ENCODE results near the gene RABGAP1L.

GRCh38 chr1:174799136-174799479 is 639.8 kb downstream of the RABGAP1L start:
- no peak for TF ChIP-seq POLR2A (IDR thresholded peaks at IDR 0.05; ENCODE audit: control extremely low read depth in 1 of 2, low read depth in 2 of 2, low read length in 2 of 2)
- TF ChIP-seq, protein P1, sequence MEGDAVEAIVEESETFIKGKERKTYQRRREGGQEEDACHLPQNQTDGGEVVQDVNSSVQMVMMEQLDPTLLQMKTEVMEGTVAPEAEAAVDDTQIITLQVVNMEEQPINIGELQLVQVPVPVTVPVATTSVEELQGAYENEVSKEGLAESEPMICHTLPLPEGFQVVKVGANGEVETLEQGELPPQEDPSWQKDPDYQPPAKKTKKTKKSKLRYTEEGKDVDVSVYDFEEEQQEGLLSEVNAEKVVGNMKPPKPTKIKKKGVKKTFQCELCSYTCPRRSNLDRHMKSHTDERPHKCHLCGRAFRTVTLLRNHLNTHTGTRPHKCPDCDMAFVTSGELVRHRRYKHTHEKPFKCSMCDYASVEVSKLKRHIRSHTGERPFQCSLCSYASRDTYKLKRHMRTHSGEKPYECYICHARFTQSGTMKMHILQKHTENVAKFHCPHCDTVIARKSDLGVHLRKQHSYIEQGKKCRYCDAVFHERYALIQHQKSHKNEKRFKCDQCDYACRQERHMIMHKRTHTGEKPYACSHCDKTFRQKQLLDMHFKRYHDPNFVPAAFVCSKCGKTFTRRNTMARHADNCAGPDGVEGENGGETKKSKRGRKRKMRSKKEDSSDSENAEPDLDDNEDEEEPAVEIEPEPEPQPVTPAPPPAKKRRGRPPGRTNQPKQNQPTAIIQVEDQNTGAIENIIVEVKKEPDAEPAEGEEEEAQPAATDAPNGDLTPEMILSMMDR (IDR thresholded peaks at IDR 0.05; ENCODE audit: control extremely low read depth in 1 of 3, insufficient read depth in 1 of 3, low read depth in 1 of 3, low read length in 3 of 3), result no peak
- no peak for TF ChIP-seq TAF7 (optimal IDR thresholded peaks at IDR 0.05; ENCODE audit: borderline replicate concordance, low read depth, low read length)
- no peak for TF ChIP-seq TAF1 (IDR thresholded peaks at IDR 0.05; ENCODE audit: low read depth, low read length)
- no peak for TF ChIP-seq EZH2 (IDR thresholded peaks at IDR 0.05; ENCODE audit: low read depth, low read length, severe bottlenecking)
- TF ChIP-seq ATF3 (IDR thresholded peaks at IDR 0.05; ENCODE audit: insufficient read depth, low read depth, low read length), result no peak
- TF ChIP-seq BCL11A (IDR thresholded peaks at IDR 0.05; ENCODE audit: low read depth in 2 of 2, low read length in 2 of 2), result no peak
- no peak for TF ChIP-seq POLR2AphosphoS5 (IDR thresholded peaks at IDR 0.05; ENCODE audit: low read depth, low read length)
- TF ChIP-seq TEAD4 (IDR thresholded peaks at IDR 0.05; ENCODE audit: low read depth, low read length), result no peak
- no peak for TF ChIP-seq PHF8 (conservative IDR thresholded peaks at IDR 0.05; ENCODE audit: low read depth, low read length)
- no peak for TF ChIP-seq SRF (IDR thresholded peaks at IDR 0.05; ENCODE audit: low read depth, low read length)
- TF ChIP-seq YY1 (IDR thresholded peaks at IDR 0.05; ENCODE audit: low read depth, low read length), result no peak
- no peak for TF ChIP-seq ZNF274 (IDR thresholded peaks at IDR 0.05; ENCODE audit: borderline replicate concordance, extremely low read depth, low read length)
- no peak for TF ChIP-seq TCF12 (IDR thresholded peaks at IDR 0.05; ENCODE audit: low read depth, low read length)

Measured in H1 (cell line).